NT2/D1 (cell line): ENCODE data around the gene TRIM72.

ENCODE experiments used
- DNase-seq: peaks from one replicate; pipeline ENCODE4 v3.0.0-alpha.2; 2011; ENCODE audit warnings: low read depth, low spot score
- H3K27me3 ChIP-seq: 2 replicates; pipeline ENCODE4 v1.6.0; 2011; ENCODE audit warnings: mild to moderate bottlenecking; ENCODE audit not compliant: insufficient read length, insufficient read depth
- H3K36me3 ChIP-seq: 2 replicates; pipeline ENCODE4 v1.6.1; 2011; ENCODE audit warnings: mild to moderate bottlenecking, low read length, mixed read lengths; ENCODE audit not compliant: insufficient read depth, insufficient read length
- H3K4me1 ChIP-seq: 2 replicates; pipeline ENCODE4 v1.5.1; 2011; ENCODE audit not compliant: insufficient read depth, insufficient read length
- H3K4me3 ChIP-seq: 2 replicates; pipeline ENCODE4 v1.5.1; 2011; ENCODE audit warnings: low read depth; ENCODE audit not compliant: insufficient read length
- H3K9ac ChIP-seq: 2 replicates; pipeline ENCODE4 v1.6.0; 2011; ENCODE audit warnings: low read depth; ENCODE audit not compliant: insufficient read length
- H3K9me3 ChIP-seq: 2 replicates; pipeline ENCODE4 v1.5.1; 2011; ENCODE audit warnings: mild to moderate bottlenecking, low read length; ENCODE audit not compliant: insufficient read depth
- SUZ12 ChIP-seq: IDR thresholded peaks from 2 replicates; pipeline ENCODE4 v1.6.1; 2011; ENCODE audit not compliant: insufficient read length, insufficient read depth; ENCODE audit errors: extremely low read depth
- YY1 ChIP-seq: IDR thresholded peaks from 2 replicates; pipeline ENCODE4 v1.6.1; 2011; ENCODE audit not compliant: insufficient read length, insufficient read depth
- ZNF274 ChIP-seq: IDR thresholded peaks from 2 replicates; pipeline ENCODE4 v1.6.1; 2011; ENCODE audit warnings: mild to moderate bottlenecking, low read depth, low read length

The TRIM72 gene

DNA sequence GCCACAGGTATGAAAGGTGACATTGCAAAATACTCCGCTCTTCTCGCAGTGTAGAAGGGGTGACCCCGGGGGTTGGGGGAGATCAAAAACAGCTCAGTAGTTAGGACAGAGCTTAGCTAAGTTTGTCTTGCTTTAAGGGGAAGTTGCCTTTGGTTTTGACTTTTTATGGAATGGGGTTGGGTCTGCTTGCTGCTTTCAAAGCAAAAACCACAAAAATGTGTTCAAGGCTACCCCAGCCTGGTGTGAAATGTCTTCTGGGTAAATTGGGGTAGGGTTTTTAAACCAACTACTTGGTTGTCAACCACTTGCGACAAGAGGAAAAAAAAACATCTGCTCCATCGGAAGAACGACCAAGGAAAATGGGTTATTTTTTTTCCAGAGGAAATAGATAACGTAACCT lies 27.7 kb upstream of the TRIM72 start:
- H3K9ac ChIP-seq = no peak overlapping the region
- no peaks in the 10 kb centered on the region for H3K9me3 ChIP-seq
- DNase-seq = no peak
- peaks cover 10% of the 10 kb centered on the region for H3K4me1 ChIP-seq
- H3K36me3 ChIP-seq = peaks cover 98% of the 10 kb centered on the region
- no peaks in the 10 kb centered on the region for H3K27me3 ChIP-seq
- no peak overlapping the region for H3K4me3 ChIP-seq
- TF ChIP-seq SUZ12 (no peak), YY1 (no peak), ZNF274 (no peak)

- no peak for TF ChIP-seq ZNF274
- no peak for TF ChIP-seq SUZ12
- TF ChIP-seq YY1 = no peak
- Histone ChIP-seq H3K9me3 (no peaks in the 10 kb centered on the region), H3K4me1 (peaks cover 10% of the 10 kb centered on the region), H3K36me3 (peaks cover 98% of the 10 kb centered on the region), H3K27me3 (no peaks in the 10 kb centered on the region), H3K4me3 (no peak overlapping the region), H3K9ac (no peak overlapping the region)
- DNase-seq = no peak
Measured at GRCh38 chr16:31186930-31187807, 26.8 kb upstream of the TRIM72 start.

DNA sequence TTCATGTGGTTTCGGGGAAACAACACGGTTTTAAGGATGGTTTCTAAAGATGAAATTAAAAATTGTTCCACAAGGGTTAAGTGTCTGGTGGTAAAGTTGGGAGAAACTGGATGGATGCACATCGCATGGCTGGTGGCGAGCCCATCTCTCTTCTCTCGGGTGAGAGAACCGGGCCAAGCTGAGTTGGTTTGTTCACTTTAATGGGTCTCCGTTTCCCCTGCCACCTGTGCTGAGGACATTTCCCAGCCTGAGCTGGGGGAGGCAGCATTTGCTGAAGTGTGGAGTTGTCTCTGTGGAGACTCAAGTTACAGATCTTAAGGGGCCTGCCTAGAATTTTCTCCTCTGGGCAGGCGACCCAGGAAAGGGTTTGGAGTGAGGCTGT lies 26.1 kb upstream of the TRIM72 start:
- Histone ChIP-seq H3K36me3 (peaks cover 98% of the 10 kb centered on the region), H3K27me3 (no peaks in the 10 kb centered on the region), H3K4me3 (no peak overlapping the region), H3K9me3 (no peaks in the 10 kb centered on the region), H3K4me1 (peaks cover 5% of the 10 kb centered on the region), H3K9ac (no peak overlapping the region)
- TF ChIP-seq SUZ12 = no peak
- TF ChIP-seq YY1 = no peak
- no peak for TF ChIP-seq ZNF274
- DNase-seq = no peak

DNA sequence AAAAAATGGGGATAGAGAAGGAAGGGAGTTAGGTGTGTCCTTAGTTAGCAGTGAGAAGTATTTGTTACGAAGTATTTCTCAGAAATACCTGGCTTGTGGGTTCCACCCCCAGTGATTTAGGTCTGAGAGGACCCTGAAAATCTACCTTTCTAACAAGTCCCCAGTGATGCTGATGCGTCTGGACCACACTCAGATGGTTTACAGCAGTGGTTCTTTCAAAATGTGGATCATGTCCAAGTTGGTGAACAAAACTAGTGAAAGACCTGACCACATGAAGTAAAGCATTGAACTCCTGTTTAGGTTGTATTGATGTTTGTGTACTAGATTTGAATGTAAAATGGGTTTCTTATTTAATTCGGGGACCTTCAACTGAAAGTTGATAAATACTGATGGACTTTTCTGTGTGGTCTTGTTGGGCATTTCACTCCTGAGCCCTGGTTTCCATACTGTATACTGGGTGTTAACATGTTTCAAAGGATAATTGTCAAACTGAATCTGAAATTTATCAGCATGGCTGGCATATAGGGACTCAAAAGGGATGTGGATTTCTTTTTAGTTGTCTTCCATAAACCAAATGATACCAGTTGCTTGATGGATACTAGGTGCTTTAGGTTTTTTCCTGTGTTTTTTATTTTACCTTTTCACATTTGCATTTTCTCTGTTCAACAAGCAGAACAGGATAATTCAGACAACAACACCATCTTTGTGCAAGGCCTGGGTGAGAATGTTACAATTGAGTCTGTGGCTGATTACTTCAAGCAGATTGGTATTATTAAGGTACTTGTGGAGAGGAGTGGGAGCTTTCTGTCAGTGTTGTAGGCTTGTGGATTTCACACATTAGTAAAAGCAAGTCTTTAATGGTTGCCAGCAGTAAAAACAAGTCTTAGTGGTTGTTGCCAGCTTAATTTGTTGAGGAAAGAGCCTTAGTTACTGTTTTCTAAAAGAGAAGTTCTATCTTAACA lies 25.2 kb upstream of the TRIM72 start:
- no peak overlapping the region for H3K9ac ChIP-seq
- H3K36me3 ChIP-seq = peaks cover 98% of the 10 kb centered on the region
- no peaks in the 10 kb centered on the region for H3K9me3 ChIP-seq
- no peaks in the 10 kb centered on the region for H3K27me3 ChIP-seq
- H3K4me1 ChIP-seq = peaks cover 5% of the 10 kb centered on the region
- DNase-seq = no peak
- TF ChIP-seq ZNF274 (no peak), SUZ12 (no peak), YY1 (no peak)
- no peak overlapping the region for H3K4me3 ChIP-seq

DNA sequence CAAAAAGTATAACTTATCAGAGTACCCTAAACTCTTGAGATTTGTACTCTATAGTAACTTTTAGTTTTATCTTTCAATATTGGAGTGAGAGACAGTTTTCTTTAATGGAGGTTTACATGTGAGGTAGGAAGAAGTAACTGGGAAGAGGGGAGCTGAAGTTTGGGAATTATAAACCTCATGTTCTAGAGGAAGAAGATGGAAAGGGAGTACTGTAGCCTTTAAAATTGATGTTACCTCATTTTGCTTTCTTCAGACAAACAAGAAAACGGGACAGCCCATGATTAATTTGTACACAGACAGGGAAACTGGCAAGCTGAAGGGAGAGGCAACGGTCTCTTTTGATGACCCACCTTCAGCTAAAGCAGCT lies 24.5 kb upstream of the TRIM72 start:
- TF ChIP-seq YY1 = no peak
- no peak for TF ChIP-seq ZNF274
- no peak for TF ChIP-seq SUZ12
- H3K27me3 ChIP-seq = no peaks in the 10 kb centered on the region
- no peak overlapping the region for H3K4me3 ChIP-seq
- H3K9me3 ChIP-seq = no peaks in the 10 kb centered on the region
- peaks cover 99% of the 10 kb centered on the region for H3K36me3 ChIP-seq
- H3K9ac ChIP-seq = no peak overlapping the region
- DNase-seq = no peak
- H3K4me1 ChIP-seq = no peaks in the 10 kb centered on the region

GRCh38 chr16:31190061-31190460 lies 23.9 kb upstream of the TRIM72 start:
- peaks cover 100% of the 10 kb centered on the region for H3K36me3 ChIP-seq
- no peak for DNase-seq
- TF ChIP-seq SUZ12 (no peak), ZNF274 (no peak), YY1 (no peak)
- H3K4me1 ChIP-seq = no peaks in the 10 kb centered on the region
- H3K27me3 ChIP-seq = no peaks in the 10 kb centered on the region
- no peaks in the 10 kb centered on the region for H3K9me3 ChIP-seq
- no peak overlapping the region for H3K4me3 ChIP-seq
- no peak overlapping the region for H3K9ac ChIP-seq

- DNase-seq = no peak
- Histone ChIP-seq H3K4me1 (no peaks in the 10 kb centered on the region), H3K9me3 (no peaks in the 10 kb centered on the region), H3K4me3 (no peak overlapping the region), H3K9ac (no peak overlapping the region), H3K27me3 (no peaks in the 10 kb centered on the region), H3K36me3 (peaks cover 100% of the 10 kb centered on the region)
- no peak for TF ChIP-seq SUZ12
- no peak for TF ChIP-seq ZNF274
- no peak for TF ChIP-seq YY1
Measured at GRCh38 chr16:31190818-31191444, 23.0 kb upstream of the TRIM72 start.
